ENCODE data around the gene LRRC36.

The LRRC36 gene

GRCh38 chr16:67311607-67312488 lies 14.8 kb upstream of the LRRC36 start:
- TF ChIP-seq CTCF (IDR thresholded peaks at IDR 0.05), result no peak

DNA sequence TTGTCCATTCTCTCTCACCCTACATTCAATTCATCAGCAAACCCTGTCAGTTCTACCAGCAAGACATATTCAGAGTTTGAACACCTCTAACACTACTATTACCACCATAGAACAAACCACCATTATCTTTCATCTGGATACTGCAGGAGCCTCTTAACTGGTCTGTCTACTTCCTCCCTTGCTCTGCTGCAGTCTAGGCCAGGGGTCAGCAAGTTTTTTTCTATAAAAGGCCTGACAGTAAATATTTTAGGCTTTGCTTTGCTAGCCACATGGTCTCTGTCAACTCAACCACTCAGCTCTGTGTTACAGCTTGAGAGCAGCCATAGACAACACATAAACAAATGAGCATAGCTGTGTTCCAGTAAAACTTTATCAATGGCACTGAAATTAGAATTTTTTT lies 13.9 kb upstream of the LRRC36 start:
- TF ChIP-seq CTCF (IDR thresholded peaks at IDR 0.05), result no peak

DNA sequence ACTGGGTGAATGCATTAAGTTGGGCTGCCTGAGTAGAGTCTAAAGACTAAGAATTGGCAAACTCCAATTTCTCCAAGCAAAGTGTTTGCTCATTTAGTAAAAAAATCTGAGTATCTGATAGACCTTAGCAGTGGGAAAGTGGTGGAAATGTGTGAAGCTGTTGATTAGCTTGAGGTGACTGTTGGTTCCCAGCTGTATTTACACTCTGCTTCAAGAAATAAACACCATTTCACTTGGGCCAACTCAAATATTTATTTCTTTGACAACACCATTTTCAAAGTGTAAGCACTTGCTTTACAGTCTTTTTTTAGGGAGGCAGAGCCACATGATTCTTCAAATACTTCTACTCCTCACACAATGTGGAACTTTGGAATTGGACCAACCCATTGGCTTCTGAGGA lies 8.8 kb upstream of the LRRC36 start:
- no peak for TF ChIP-seq CTCF (IDR thresholded peaks at IDR 0.05)

DNA sequence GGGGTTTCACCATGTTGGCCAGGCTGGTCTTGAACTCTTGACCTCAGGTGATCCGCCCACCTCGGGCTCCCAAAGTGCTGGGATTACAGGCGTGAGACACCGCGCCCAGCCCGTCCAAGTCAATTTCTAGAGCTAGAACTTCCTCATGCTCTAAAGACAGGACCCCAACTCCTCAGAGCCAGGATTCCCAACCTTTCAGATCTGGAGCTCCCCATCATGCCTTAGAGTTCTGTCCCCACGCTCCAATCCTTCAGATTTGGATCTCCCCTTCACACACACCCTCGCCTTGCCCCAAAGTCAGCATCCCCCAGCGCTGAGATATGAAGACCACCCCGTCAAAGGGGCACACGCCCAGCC lies 522 bp upstream of the LRRC36 start:
- no peak for TF ChIP-seq CTCF (IDR thresholded peaks at IDR 0.05)

GRCh38 chr16:67327743-67328142 lies 1.1 kb downstream of the LRRC36 start:
- TF ChIP-seq CTCF (IDR thresholded peaks at IDR 0.05), result no peak

- no peak for TF ChIP-seq CTCF (IDR thresholded peaks at IDR 0.05)
Measured at GRCh38 chr16:67329901-67330300, 3.3 kb downstream of the LRRC36 start.

DNA sequence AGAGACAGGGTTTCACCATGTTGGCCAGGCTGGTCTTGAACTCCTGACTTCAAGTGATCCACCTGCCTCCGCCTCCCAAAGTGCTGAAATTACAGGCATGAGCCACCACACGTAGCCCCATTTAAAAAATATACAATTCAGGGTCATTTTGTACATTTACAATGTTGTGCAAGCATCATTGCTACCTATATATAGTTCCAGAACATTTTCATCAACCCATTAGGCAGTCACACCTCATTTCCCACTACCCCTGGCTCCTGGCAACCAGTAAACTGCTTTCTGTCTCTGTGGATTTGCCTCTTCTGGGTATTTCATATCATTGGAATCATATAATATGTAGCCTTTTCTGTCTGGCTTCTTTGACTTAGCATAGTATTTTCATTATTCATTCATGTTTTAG lies 6.7 kb downstream of the LRRC36 start:
- no peak for TF ChIP-seq CTCF (IDR thresholded peaks at IDR 0.05)

- no peak for TF ChIP-seq CTCF (IDR thresholded peaks at IDR 0.05)
Measured at GRCh38 chr16:67336116-67336515, 9.5 kb downstream of the LRRC36 start.

All from LNCAP (cell line).